NK-92 (cell line): ENCODE measurements around the gene SHKBP1.
"Not testable (repeated sequence)": the region's sequence is repeated elsewhere in the genome, so short reads cannot be mapped to it uniquely, and the experiment has no call there.

Experiments
- DNase-seq: peaks from one replicate; lab custom pipeline; 2025; ENCODE audit not compliant: unreplicated experiment; lab: John Stamatoyannopoulos, UW

SHKBP1 gene

GRCh38 chr19:40553885-40554857 is 22.5 kb upstream of the SHKBP1 start:
- no peak for DNase-seq

DNA sequence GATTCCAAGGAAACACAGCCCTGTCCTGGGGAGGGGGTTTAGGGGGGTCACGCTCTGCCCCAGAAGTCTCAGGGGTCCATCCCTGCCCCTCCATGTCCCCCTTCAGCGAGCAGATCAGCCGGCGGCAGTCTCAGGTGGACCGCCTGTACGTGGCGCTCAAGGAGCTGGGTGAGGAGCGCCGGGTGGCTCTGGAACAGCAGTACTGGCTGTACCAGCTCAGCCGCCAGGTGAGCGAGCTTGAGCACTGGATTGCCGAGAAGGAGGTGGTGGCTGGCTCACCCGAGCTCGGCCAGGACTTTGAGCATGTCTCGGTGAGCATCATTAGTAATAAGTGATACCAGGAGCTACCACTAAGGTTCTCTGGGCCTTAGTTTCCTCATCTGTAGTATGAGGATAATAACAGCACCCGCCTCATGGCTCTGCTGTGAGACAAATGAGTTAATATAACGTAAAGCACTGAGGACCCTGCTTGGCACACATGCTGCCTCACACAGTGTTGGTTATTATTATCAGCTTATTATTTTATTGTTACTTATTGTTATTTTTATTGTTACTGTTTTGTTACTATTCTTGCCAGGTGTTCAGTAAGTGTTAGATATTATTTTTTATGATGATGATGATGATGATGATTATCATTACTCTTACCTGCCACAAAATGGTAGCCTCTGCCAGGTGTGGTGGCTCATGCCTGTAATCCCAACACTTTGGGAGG is 20.5 kb upstream of the SHKBP1 start:
- no peak for DNase-seq

GRCh38 chr19:40556953-40557530 is 19.6 kb upstream of the SHKBP1 start:
- DNase-seq = no peak

DNA sequence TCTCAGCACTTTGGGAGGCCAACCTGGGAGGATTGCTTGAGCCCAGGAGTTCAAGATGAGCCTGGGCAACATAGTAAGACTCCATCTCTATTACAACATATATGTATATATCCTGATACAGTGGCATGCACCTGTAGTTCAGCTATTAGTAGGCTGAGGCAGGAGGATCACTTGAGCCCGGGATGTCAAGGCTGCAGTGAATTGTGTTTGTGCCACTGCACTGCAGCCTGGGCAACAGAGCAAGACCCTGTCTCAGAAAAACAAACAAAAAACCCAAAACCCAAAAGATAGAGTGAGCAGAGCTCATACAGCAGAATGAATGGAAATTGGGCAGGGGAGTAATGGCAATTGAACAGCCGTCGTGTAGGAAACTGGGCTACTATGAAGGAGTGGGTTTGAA is 17.3 kb upstream of the SHKBP1 start:
- no peak for DNase-seq

GRCh38 chr19:40560092-40560507 is 16.6 kb upstream of the SHKBP1 start:
- no peak for DNase-seq

DNA sequence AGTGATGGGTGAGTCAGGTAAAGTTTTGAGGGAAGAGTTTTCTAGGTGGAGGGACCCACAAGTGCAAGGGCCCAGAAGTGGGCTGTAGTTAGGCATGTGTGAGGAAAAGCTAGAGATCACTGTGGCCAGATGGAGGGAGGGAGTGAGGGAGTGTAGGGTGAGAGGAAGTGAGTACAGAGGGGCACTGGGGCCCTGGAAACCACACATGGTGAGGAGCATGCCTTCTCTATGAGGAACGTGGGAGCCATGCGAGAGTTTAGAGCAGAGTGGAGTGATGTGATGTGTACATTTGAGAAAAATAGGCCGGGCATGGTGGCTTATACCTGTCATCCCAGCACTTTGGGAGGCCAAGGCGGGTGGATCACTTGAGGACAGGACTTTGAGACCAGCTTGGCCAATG is 14.7 kb upstream of the SHKBP1 start:
- DNase-seq = no peak

- DNase-seq = not testable (repeated sequence)
Measured at GRCh38 chr19:40564535-40564934, 12.1 kb upstream of the SHKBP1 start.

DNA sequence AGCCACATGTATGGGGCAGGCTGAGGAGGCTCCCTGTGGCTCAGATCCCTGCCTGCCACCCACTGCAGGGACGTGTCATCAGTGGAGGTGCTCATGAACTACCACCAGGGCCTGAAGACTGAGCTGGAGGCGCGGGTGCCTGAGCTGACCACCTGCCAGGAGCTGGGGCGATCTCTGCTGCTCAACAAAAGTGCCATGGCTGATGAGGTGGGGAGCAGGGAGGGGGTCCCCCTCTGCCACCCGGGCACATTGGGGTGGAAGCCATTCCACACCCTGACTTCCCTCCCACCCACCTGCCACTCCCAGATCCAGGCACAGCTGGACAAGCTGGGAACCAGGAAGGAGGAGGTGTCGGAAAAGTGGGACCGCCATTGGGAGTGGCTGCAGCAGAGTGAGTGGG is 11.3 kb upstream of the SHKBP1 start:
- DNase-seq = no peak

- DNase-seq = no peak
Measured at GRCh38 chr19:40565910-40566495, 10.7 kb upstream of the SHKBP1 start.

DNA sequence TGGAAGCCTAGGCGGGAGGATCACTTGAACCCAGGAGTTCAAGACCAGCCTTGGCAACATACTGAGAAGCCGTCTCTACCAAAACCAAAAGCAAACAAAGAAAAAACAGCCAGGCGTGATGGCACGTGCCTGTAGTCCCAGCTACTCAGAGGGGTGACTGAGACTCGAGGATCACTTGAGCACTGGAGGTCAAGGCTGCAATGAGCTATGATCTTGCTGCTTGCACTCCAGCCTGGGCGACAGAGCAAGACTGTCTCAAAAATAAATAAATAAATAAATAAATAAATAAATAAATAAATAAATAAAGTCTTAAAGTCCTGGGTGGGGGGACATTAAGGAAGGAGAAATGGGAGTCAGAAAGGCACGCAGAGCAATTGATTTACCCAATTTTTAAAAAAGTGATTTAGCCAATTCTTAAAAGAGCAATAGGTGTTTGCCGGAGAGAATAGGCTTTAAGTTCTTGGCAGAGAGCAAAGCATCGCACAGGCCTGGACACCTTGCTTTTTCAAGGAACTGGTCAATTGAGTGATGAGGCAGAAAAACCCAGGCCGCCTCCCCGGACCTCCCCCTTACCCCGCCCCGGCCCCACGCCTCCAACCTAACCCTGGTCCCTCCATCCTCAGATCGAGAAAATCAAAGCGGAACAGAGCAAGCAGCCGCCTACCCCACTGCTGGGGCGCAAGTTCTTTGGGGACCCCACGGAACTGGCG is 9.5 kb upstream of the SHKBP1 start:
- DNase-seq = no peak

DNA sequence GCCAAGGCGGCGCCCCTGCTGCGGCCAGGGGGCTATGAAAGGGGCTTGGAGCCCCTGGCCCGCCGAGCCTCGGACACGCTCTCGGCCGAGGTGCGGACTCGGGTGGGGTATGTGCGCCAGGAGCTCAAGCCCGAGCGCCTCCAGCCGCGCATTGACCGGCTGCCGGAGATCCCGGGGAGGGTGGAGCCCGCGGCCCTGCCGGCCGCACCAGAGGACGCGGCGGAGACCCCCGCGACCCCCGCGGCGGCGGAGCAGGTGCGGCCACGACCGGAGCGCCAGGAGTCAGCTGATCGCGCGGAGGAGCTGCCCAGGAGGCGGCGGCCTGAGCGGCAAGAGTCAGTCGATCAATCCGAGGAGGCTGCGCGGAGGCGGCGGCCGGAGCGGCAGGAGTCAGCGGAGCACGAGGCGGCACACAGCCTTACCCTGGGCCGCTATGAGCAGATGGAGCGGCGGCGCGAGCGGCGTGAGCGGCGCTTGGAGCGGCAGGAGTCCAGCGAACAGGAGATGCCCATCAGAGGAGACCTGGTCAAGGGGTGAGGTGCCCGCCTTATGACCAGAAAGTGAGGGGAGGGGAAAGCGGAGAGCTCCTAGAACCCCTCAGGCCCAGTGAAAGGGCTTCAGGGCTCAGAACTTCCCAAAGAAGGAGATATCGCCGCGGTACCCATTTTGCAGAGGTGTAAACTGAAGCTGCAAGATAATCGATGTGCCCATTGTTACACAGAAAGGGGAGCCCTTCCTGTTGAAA is 8.8 kb upstream of the SHKBP1 start:
- DNase-seq = no peak

DNA sequence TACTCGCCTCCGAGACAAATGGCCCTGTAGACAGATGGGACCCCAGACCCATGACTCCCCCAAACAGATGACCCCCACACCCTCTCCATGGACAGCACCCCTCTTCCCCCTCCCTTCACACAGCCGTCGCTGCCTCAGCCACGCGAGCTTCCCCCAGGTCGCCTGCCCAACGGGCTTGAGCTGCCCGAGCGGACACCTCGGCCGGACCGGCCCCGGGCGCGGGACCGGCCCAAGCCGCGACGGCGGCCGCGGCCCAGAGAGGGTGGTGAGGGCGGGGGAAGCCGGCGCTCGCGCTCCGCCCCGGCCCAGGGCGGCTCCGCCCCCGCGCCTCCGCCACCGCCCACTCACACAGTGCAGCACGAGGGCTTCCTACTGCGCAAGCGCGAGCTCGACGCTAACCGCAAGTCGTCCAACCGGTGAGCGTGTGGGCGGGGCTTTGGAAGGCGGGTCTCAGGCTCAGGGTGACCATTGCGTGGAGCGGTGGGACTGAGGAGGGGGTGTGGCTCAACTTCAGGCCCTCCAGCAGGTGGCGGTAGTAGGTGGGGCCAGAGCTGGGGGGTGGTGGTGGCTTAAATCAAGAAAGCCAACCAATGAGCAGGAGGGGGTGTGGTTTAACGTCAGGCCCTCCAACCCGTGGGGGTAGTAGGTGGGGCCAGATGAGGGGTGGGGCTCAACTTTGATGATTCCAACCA is 6.2 kb upstream of the SHKBP1 start:
- peak; percentile 71 for DNase-seq

GRCh38 chr19:40571005-40571318 is 5.7 kb upstream of the SHKBP1 start:
- DNase-seq = no peak

- no peak for DNase-seq
Measured at GRCh38 chr19:40571831-40572495, 4.7 kb upstream of the SHKBP1 start.

GRCh38 chr19:40575326-40575725 is 1.3 kb upstream of the SHKBP1 start:
- DNase-seq = no peak

DNA sequence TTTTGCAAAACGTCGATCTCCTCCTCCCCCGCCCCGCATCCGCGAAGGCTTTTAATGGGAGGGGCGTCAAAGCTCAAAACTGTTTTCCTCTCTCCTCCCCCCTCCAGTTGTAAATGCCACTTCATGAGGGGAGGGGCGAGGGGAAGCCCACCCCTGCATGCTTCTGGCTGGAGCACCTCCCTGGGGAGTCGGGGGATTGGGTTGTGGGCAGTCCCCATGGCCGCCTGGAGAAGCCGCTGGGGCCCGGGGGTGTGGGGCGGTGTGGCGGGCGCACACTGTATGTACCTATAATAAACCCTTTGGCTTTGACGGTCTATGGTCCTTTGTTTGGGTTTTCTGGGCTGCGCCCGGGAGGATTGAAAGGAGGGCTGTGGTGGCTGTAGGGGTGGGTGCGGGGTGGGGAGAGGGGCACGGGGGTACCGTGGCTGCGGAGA is 505 bp upstream of the SHKBP1 start:
- no peak for DNase-seq

DNA sequence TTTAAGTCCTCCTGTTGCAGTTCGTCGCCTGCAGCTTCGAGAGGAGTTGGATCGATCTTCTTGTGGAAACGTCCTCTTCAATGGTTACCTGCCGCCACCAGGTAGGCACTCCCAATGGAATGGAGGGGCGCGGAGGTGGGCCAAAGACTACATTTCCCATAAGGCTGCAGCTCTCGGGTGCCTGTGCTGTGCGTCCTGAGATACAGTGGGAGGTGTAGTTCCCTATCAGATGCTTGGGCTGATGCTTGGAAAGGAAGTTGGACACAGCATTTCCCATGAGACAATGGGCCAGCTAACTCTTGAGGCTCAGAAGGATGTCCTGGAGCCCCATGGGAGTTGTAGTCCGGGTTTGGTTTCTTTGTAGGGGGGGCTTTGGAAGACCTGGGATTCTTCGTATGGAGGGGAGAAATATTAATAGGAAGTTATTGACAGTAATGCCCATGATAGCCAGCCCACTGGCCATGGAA is 1.8 kb downstream of the SHKBP1 start:
- DNase-seq = no peak

DNA sequence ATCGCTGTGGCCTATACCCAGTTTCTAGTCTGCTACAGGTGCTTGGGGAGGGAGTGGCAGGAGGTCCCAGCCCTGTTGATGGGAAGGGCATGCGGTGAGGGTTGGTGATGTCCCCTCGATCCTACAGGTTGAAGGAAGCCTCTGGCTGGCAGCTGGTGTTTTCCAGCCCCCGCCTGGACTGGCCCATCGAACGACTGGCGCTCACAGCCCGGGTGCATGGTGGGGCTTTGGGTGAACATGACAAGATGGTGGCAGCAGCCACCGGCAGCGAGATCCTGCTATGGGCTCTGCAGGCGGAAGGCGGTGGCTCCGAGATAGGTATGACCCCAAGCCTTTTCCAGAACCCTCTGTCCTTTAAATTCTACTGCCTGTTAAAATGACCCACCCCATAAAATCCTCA is 3.9 kb downstream of the SHKBP1 start:
- no peak for DNase-seq

DNA sequence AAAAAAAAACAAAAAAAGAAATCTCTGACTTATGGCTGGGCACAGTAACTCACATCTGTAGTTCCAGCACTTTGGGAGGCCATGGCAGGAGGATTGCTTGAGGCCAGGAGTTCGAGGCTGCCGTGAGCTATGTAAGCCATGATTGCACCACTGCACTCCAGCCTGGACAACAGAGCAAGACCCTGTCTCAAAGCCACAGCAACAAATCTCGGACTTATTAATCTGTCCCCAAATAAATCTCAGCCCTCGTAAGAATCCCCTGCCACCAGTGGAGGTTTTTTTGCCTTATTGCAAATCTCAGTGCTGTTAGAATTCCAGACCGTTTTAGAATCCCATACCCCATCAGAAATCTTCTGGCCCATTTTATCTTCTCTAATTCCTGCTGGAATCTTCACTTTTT is 4.9 kb downstream of the SHKBP1 start:
- no peak for DNase-seq
